ENCODE results near the gene ENDOV.

Gene ENDOV

GRCh38 chr17:80432961-80433550 lies 18.1 kb downstream of the ENDOV start:
- no peak for DNase-seq

- no peak for DNase-seq
Observed at GRCh38 chr17:80433916-80434666, 19.1 kb downstream of the ENDOV start.

- no peak for DNase-seq
Observed at GRCh38 chr17:80437532-80437931, 22.6 kb downstream of the ENDOV start.

GRCh38 chr17:80438806-80439205 lies 23.8 kb downstream of the ENDOV start:
- no peak for DNase-seq

- no peak for DNase-seq
Observed at GRCh38 chr17:80439499-80439898, 24.5 kb downstream of the ENDOV start.

- peak; percentile 75 for DNase-seq
Observed at GRCh38 chr17:80441133-80441578, 26.2 kb downstream of the ENDOV start.

GRCh38 chr17:80441598-80442322 lies 26.8 kb downstream of the ENDOV start:
- DNase-seq, result no peak

GRCh38 chr17:80442323-80442659 lies 27.3 kb downstream of the ENDOV start:
- DNase-seq, result no peak

GRCh38 chr17:80442764-80443163 lies 27.8 kb downstream of the ENDOV start:
- DNase-seq, result no peak

- DNase-seq, result no peak
Observed at GRCh38 chr17:80443498-80443897, 28.5 kb downstream of the ENDOV start.

- no peak for DNase-seq
Observed at GRCh38 chr17:80443916-80444643, 29.1 kb downstream of the ENDOV start.

GRCh38 chr17:80444644-80444979 lies 29.6 kb downstream of the ENDOV start:
- no peak for DNase-seq

GRCh38 chr17:80445007-80445725 lies 30.2 kb downstream of the ENDOV start:
- no peak for DNase-seq

- no peak for DNase-seq
Observed at GRCh38 chr17:80445726-80446110, 30.8 kb downstream of the ENDOV start.

- DNase-seq, result no peak
Observed at GRCh38 chr17:80446645-80447405, 31.9 kb downstream of the ENDOV start.

GRCh38 chr17:80447790-80448189 lies 32.8 kb downstream of the ENDOV start:
- no peak for DNase-seq

- no peak for DNase-seq
Observed at GRCh38 chr17:80449194-80449929, 34.4 kb downstream of the ENDOV start.

- no peak for DNase-seq
Observed at GRCh38 chr17:80449930-80450576, 35.1 kb downstream of the ENDOV start.

- no peak for DNase-seq
Observed at GRCh38 chr17:80451104-80451775, 36.3 kb downstream of the ENDOV start.

Data from femur (tissue), 1 donor.